Natural killer cell (primary cell): ENCODE results near the gene RANBP1. TPM values are rescaled to one million over a fixed set of nuclear protein-coding genes. Genes with fewer than 3 reads are reported as not detected.

Experiments
- ATAC-seq, 3 donors: fragments of 150-1000 bp in 2 of 3; fragments of 200-7000 bp in 1 of 3; cut with Tn5 transposase; 1 replicate in 1 of 3; 2 replicates in 2 of 3; pipeline ENCODE4 v1.10.0; 2021; ENCODE audit warnings: mild to moderate bottlenecking in 2 of 3, moderate library complexity in 2 of 3
- DNase-seq, 2 donors: peaks; one replicate each; pipeline versions ENCODE4 v3.0.0 to v3.0.0-alpha.2; 2013 to 2021; ENCODE audit warnings: mixed read lengths in 1 of 2
- H3K27ac ChIP-seq: one replicate; pipeline ENCODE4 v1.5.1; 2013; ENCODE audit warnings: mild to moderate bottlenecking, low read length
- H3K27me3 ChIP-seq: one replicate; pipeline ENCODE4 v1.6.1; 2013; ENCODE audit warnings: low read length; ENCODE audit not compliant: control insufficient read depth, insufficient read depth
- H3K36me3 ChIP-seq: one replicate; pipeline ENCODE4 v1.6.1; 2013; ENCODE audit warnings: low read length; ENCODE audit not compliant: control insufficient read depth, insufficient read depth
- H3K4me1 ChIP-seq: one replicate; pipeline ENCODE4 v1.6.1; 2013; ENCODE audit warnings: low read length; ENCODE audit not compliant: control insufficient read depth, insufficient read depth
- H3K4me3 ChIP-seq: one replicate; pipeline ENCODE4 v1.5.1; 2013; ENCODE audit warnings: low read length
- H3K9me3 ChIP-seq: one replicate; pipeline ENCODE4 v1.6.1; 2013; ENCODE audit warnings: low read length; ENCODE audit not compliant: control insufficient read depth, insufficient read depth
- H3K27ac Mint-ChIP-seq, 2 donors: one replicate each; pipeline ENCODE4 v1.8.0; 2022; ENCODE audit warnings: mild to moderate bottlenecking in 2 of 2, mixed read lengths in 2 of 2, moderate library complexity in 1 of 2
- H3K27me3 Mint-ChIP-seq, 2 donors: one replicate each; pipeline ENCODE4 v1.8.0; 2022; ENCODE audit warnings: low read depth in 2 of 2, mixed read lengths in 2 of 2
- H3K36me3 Mint-ChIP-seq: one replicate; pipeline ENCODE4 v1.8.0; 2022; ENCODE audit warnings: mixed read lengths
- H3K4me1 Mint-ChIP-seq, 2 donors: one replicate each; pipeline ENCODE4 v1.8.0; 2022; ENCODE audit warnings: mixed read lengths in 2 of 2
- H3K4me3 Mint-ChIP-seq: one replicate; pipeline ENCODE4 v1.8.0; 2022; ENCODE audit warnings: mild to moderate bottlenecking, moderate library complexity, mixed read lengths
- H3K9me3 Mint-ChIP-seq, 2 donors: one replicate each; pipeline ENCODE4 v1.8.0; 2022; ENCODE audit warnings: mixed read lengths in 2 of 2
- WGBS: methylation state at CpG from one replicate; pipeline ENCODE4 v1.1.7; 2013; ENCODE audit warnings: missing lambda C conversion rate; ENCODE audit not compliant: insufficient coverage; 5-methylcytosine and 5-hydroxymethylcytosine counted together
- intact Hi-C: fragments of 100-400 bp; cut with micrococcal nuclease; formaldehyde crosslinking; loops from one replicate; pipeline ENCODE4 v1.14.2; 2022
- total RNA-seq, 4 donors: library from RNA; stranded (reverse); fragments of 120-200 nt in 1 of 4; gene quantifications; one replicate each; pipeline versions ENCODE4 v1.2.3 to v1.2.4, GENCODE V29; 2013 to 2022
- TF ChIP-seq, protein P1 (sequence below): fragments of 200-600 bp; IDR thresholded peaks from one replicate; pipeline ENCODE4 v1.8.0; 2022; ENCODE audit warnings: antibody characterized with exemption

RANBP1 gene
- total RNA-seq, 3 donors from 2014 or later (not counting 1 experiment from before 2014, with no cell fraction given), result 54.0 to 61.0 (median 56.3) TPM

DNA sequence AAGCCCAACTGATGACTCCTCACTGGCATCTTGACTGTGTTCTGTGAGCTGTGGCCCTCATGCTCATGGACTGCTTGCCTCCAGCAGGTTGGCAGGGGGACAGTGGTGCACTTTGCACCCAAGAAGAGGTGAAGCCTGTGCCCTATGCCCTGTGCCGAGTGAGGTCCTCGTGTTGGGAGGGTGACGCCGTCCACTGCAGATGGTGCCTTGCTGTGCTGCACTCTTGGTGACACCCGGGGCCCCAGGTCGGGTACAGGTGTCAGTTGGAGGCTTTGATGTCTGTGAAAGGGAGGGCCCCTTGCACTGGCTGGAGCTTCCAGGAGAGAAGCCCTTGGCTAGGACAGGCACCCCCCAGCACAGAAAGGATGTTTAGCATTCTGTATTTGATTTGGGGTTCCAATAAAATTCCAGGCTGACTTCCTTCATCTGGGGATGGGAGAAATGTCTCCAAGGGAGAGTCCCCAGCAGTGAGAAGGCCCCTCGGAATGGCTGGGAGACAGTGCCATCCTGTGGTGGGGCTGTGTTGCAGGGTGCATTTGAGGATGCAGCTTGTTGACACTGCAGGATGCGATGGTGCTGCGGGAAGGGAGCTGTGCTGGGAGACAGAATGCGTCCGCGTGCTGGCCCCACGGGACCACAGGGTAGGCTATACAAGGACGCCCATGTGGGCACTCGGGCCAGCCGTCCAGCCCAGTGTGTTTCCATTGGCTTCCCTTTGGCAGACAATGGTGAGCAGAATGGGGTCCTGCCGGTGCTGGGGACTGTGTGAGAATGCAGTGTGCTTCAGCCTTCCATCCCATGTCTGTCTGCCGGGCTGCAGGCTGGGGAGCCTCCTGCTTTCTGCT lies 13.2 kb downstream of the RANBP1 start:
- WGBS, result 52% methylated on average over 18 of the region's 18 CpGs
- Mint-ChIP-seq H3K4me1 (peaks cover 2 to 27% of the 10 kb centered on the region in 2 donors), H3K27ac (no peak overlapping the region), H3K9me3 (no peaks in the 10 kb centered on the region), H3K27me3 (no peaks in the 10 kb centered on the region), H3K36me3 (no peaks in the 10 kb centered on the region), H3K4me3 (peak overlapping the region; percentile 53)
- Histone ChIP-seq H3K27ac (no peak overlapping the region), H3K4me3 (no peak overlapping the region), H3K4me1 (peaks cover 36% of the 10 kb centered on the region), H3K27me3 (no peaks in the 10 kb centered on the region), H3K9me3 (no peaks in the 10 kb centered on the region), H3K36me3 (peaks cover 16% of the 10 kb centered on the region)
- DNase-seq (peak in 1 of 2 donors; percentile 77), ATAC-seq (no peak)
- TF ChIP-seq, protein P1, sequence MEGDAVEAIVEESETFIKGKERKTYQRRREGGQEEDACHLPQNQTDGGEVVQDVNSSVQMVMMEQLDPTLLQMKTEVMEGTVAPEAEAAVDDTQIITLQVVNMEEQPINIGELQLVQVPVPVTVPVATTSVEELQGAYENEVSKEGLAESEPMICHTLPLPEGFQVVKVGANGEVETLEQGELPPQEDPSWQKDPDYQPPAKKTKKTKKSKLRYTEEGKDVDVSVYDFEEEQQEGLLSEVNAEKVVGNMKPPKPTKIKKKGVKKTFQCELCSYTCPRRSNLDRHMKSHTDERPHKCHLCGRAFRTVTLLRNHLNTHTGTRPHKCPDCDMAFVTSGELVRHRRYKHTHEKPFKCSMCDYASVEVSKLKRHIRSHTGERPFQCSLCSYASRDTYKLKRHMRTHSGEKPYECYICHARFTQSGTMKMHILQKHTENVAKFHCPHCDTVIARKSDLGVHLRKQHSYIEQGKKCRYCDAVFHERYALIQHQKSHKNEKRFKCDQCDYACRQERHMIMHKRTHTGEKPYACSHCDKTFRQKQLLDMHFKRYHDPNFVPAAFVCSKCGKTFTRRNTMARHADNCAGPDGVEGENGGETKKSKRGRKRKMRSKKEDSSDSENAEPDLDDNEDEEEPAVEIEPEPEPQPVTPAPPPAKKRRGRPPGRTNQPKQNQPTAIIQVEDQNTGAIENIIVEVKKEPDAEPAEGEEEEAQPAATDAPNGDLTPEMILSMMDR, result peak; percentile 12
- intact Hi-C loops, result loop anchor here (5.0 kb wide), 1 partner anchor 157 kb away; no protein-coding TSS in a partner anchor

DNA sequence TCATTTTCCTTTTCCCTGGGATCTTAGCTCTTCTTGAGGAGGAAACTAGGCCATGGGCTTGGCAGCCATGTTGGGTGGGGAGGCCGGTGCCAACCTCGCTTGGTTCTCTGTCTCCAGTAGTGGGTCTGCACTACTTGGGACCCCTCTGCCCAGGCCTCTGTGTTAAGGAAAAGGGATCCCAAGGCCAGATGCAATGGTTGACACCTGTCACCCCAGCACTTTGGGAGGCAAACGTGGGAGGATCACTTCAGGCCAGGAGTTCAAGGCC lies 13.8 kb downstream of the RANBP1 start:
- peak overlapping the region; percentile 60 for H3K4me3 Mint-ChIP-seq

DNA sequence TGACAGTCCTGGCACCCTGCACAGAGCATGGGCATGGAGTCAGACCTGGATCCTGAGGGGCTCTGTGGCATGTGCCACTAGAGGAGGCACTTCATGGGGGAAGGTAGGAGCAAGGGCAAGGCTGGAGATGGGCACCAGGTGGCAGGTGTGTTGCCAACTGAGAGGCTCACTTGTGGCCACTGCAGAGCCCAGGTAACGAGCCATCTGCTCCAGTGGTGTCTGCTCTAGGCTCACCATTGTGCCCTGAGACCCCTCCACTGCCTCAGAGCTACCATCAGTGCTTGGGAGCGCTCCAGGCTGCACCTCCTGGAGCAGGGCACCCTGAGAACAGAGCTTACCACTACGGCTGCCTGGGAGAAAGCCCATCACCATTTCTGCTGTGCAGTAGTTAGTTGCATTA lies 14.4 kb downstream of the RANBP1 start:
- H3K9me3 Mint-ChIP-seq, result no peaks in the 10 kb centered on the region
- Histone ChIP-seq H3K4me3 (no peak overlapping the region), H3K4me1 (peaks cover 36% of the 10 kb centered on the region), H3K27me3 (no peaks in the 10 kb centered on the region), H3K36me3 (peaks cover 10% of the 10 kb centered on the region), H3K27ac (no peak overlapping the region), H3K9me3 (no peaks in the 10 kb centered on the region)
- peaks cover 0 to 20% of the 10 kb centered on the region in 2 donors for H3K4me1 Mint-ChIP-seq
- no peaks in the 10 kb centered on the region for H3K27me3 Mint-ChIP-seq
- intact Hi-C loops, result loop anchor here (2.0 kb wide), 1 partner anchor 14 kb away; the partner anchor contains the start of genes RANBP1 and TRMT2A
- whole genome bisulfite sequencing, result 88% methylated on average over 3 of the region's 3 CpGs
- TF ChIP-seq, protein P1, result no peak
- ATAC-seq (no peak), DNase-seq (peak in 1 of 2 donors; percentile 58)
- peak overlapping the region; percentile 74 for H3K4me3 Mint-ChIP-seq
- no peaks in the 10 kb centered on the region for H3K36me3 Mint-ChIP-seq
- peak overlapping the region in 1 of 2 donors; percentile 35 for H3K27ac Mint-ChIP-seq

More for the DNA sequence above, 13.8 kb downstream of the RANBP1 start:
- intact Hi-C loops, result loop anchor here (2.0 to 5.0 kb wide), 2 partner anchors 13 to 157 kb away; partner anchors contain the start of genes RANBP1 and TRMT2A
- DNase-seq (no peak), ATAC-seq (no peak)
- no peaks in the 10 kb centered on the region for H3K36me3 Mint-ChIP-seq
- no peak overlapping the region for H3K27ac ChIP-seq
- TF ChIP-seq, protein P1, result no peak
- no peak overlapping the region for H3K27ac Mint-ChIP-seq
- WGBS, result 97% methylated on average over 3 of the region's 3 CpGs
- H3K27me3 ChIP-seq, result no peaks in the 10 kb centered on the region
- H3K27me3 Mint-ChIP-seq, result no peaks in the 10 kb centered on the region
- H3K9me3 Mint-ChIP-seq, result no peaks in the 10 kb centered on the region
- H3K4me3 ChIP-seq, result no peak overlapping the region
- no peaks in the 10 kb centered on the region for H3K9me3 ChIP-seq
- H3K36me3 ChIP-seq, result peaks cover 13% of the 10 kb centered on the region
- peaks cover 0 to 27% of the 10 kb centered on the region in 2 donors for H3K4me1 Mint-ChIP-seq
- peaks cover 34% of the 10 kb centered on the region for H3K4me1 ChIP-seq
